Measurements from ENCODE around the gene POU5F1.
"Not testable (repeated sequence)": the region's sequence is repeated elsewhere in the genome, so short reads cannot be mapped to it uniquely, and the experiment has no call there.

Gene POU5F1

GRCh38 chr6:31170600-31170881 lies at the start of gene POU5F1:
POU5F1 (minus strand) TSS chr6:31170682; CDS start chr6:31170620, 62 bp downstream.
- DNase-seq (ENCODE audit: low read depth), result no peak

GRCh38 chr6:31216208-31216898 lies 45.9 kb upstream of the POU5F1 start:
- DNase-seq (ENCODE audit: low read depth), result no peak

- DNase-seq (ENCODE audit: low read depth), result not testable (repeated sequence)
These were observed 44.7 kb upstream of the POU5F1 start for GRCh38 chr6:31215216-31215615.

- DNase-seq (ENCODE audit: low read depth), result no peak
These were observed 44.0 kb upstream of the POU5F1 start for GRCh38 chr6:31214516-31214915.

GRCh38 chr6:31210741-31211532 lies 40.5 kb upstream of the POU5F1 start:
- DNase-seq (ENCODE audit: low read depth), result no peak

- no peak for DNase-seq (ENCODE audit: low read depth)
These were observed 39.6 kb upstream of the POU5F1 start for GRCh38 chr6:31210123-31210522.

- DNase-seq (ENCODE audit: low read depth), result no peak
These were observed 38.7 kb upstream of the POU5F1 start for GRCh38 chr6:31209137-31209536.

GRCh38 chr6:31208506-31208905 lies 38.0 kb upstream of the POU5F1 start:
- DNase-seq (ENCODE audit: low read depth), result no peak

- no peak for DNase-seq (ENCODE audit: low read depth)
These were observed 35.2 kb upstream of the POU5F1 start for GRCh38 chr6:31205638-31206037.

- no peak for DNase-seq (ENCODE audit: low read depth)
These were observed 34.3 kb upstream of the POU5F1 start for GRCh38 chr6:31204751-31205145.

GRCh38 chr6:31203345-31203979 lies 33.0 kb upstream of the POU5F1 start:
- DNase-seq (ENCODE audit: low read depth), result no peak

GRCh38 chr6:31202259-31203166 lies 32.0 kb upstream of the POU5F1 start:
- DNase-seq (ENCODE audit: low read depth), result no peak

GRCh38 chr6:31199105-31199452 lies 28.6 kb upstream of the POU5F1 start:
- DNase-seq (ENCODE audit: low read depth), result not testable (repeated sequence)

GRCh38 chr6:31197559-31198305 lies 27.2 kb upstream of the POU5F1 start:
- no peak for DNase-seq (ENCODE audit: low read depth)

- DNase-seq (ENCODE audit: low read depth), result not testable (repeated sequence)
These were observed 26.0 kb upstream of the POU5F1 start for GRCh38 chr6:31196251-31197022.

GRCh38 chr6:31195308-31195979 lies 25.0 kb upstream of the POU5F1 start:
- not testable (repeated sequence) for DNase-seq (ENCODE audit: low read depth)

- no peak for DNase-seq (ENCODE audit: low read depth)
These were observed 23.8 kb upstream of the POU5F1 start for GRCh38 chr6:31194061-31194834.

GRCh38 chr6:31193206-31193605 lies 22.7 kb upstream of the POU5F1 start:
- DNase-seq (ENCODE audit: low read depth), result no peak

GRCh38 chr6:31192431-31193105 lies 22.1 kb upstream of the POU5F1 start:
- DNase-seq (ENCODE audit: low read depth), result not testable (repeated sequence)

All from non-pigmented ciliary epithelial cell (primary cell).